Left ventricle myocardium inferior (tissue), 1 donor: ENCODE measurements around the gene BCAS3. TPM values are rescaled to one million over a fixed set of nuclear protein-coding genes. Genes with fewer than 3 reads are reported as not detected.

ENCODE experiments used
- DNase-seq: peaks from one replicate; pipeline ENCODE4 v3.0.0-alpha.2; 2020
- H3K27ac ChIP-seq: fragments of 200-600 bp; replicated peaks from 2 replicates; pipeline ENCODE4 v1.8.0; 2021
- H3K27me3 ChIP-seq: fragments of 200-600 bp; 2 replicates; pipeline ENCODE4 v1.8.0; 2021; ENCODE audit warnings: low read depth
- H3K36me3 ChIP-seq: fragments of 200-600 bp; 2 replicates; pipeline ENCODE4 v1.8.0; 2021
- H3K4me1 ChIP-seq: fragments of 200-600 bp; 2 replicates; pipeline ENCODE4 v1.8.0; 2021
- H3K4me3 ChIP-seq: fragments of 200-600 bp; 2 replicates; pipeline ENCODE4 v1.8.0; 2021; ENCODE audit warnings: mild to moderate bottlenecking, moderate library complexity
- H3K9me3 ChIP-seq: fragments of 200-600 bp; replicated peaks from 2 replicates; pipeline ENCODE4 v1.8.0; 2021
- CTCF ChIP-seq: fragments of 200-600 bp; IDR thresholded peaks from 2 replicates; pipeline ENCODE4 v1.8.0; 2021; ENCODE audit warnings: antibody characterized with exemption, mild to moderate bottlenecking, borderline replicate concordance
- intact Hi-C: fragments of 100-400 bp; cut with micrococcal nuclease; formaldehyde crosslinking; loops from one replicate; pipeline ENCODE4 v1.11.0; 2022
- total RNA-seq: library from RNA; stranded (reverse); fragmentation: NEBNext Ultra II Directional; extraction: Animal tissue kit (Norgen Biotek cat#: 25700); gene quantifications from one replicate; pipeline ENCODE4 v1.2.1, GENCODE V29; 2021
- donor health status: DM: no; HTN: yes; CAD: no; lungs with severe emphysema.

BCAS3 gene
- total RNA-seq, 1 donor from 2014 or later, result 16.5 TPM

GRCh38 chr17:61225178-61225882 lies 547.7 kb downstream of the BCAS3 start:
- DNase-seq, result no peak
- Histone ChIP-seq H3K27me3 (no peaks in the 10 kb centered on the region), H3K36me3 (no peaks in the 10 kb centered on the region), H3K9me3 (no peaks in the 10 kb centered on the region), H3K4me3 (no peak overlapping the region), H3K27ac (no peak overlapping the region), H3K4me1 (no peaks in the 10 kb centered on the region)
- intact Hi-C loops, result no loop called here
- no peak for TF ChIP-seq CTCF

- DNase-seq, result no peak
- no peak for TF ChIP-seq CTCF
- Histone ChIP-seq H3K4me1 (peaks cover 7% of the 10 kb centered on the region), H3K9me3 (no peaks in the 10 kb centered on the region), H3K4me3 (no peak overlapping the region), H3K27me3 (no peaks in the 10 kb centered on the region), H3K27ac (no peak overlapping the region), H3K36me3 (no peaks in the 10 kb centered on the region)
- intact Hi-C loops, result no loop called here
These were observed 550.2 kb downstream of the BCAS3 start for GRCh38 chr17:61227866-61228265.

GRCh38 chr17:61230461-61230860 lies 552.8 kb downstream of the BCAS3 start:
- Histone ChIP-seq H3K36me3 (no peaks in the 10 kb centered on the region), H3K27ac (no peak overlapping the region), H3K4me1 (peaks cover 23% of the 10 kb centered on the region), H3K27me3 (no peaks in the 10 kb centered on the region), H3K4me3 (no peak overlapping the region), H3K9me3 (no peaks in the 10 kb centered on the region)
- no peak for TF ChIP-seq CTCF
- no peak for DNase-seq
- intact Hi-C loops, result no loop called here

GRCh38 chr17:61230972-61231820 lies 553.5 kb downstream of the BCAS3 start:
- DNase-seq, result no peak

GRCh38 chr17:61232871-61233270 lies 555.2 kb downstream of the BCAS3 start:
- Histone ChIP-seq H3K27ac (peak overlapping the region; percentile 30), H3K4me1 (peaks cover 31% of the 10 kb centered on the region)

More at GRCh38 chr17:61230972-61231820, 553.5 kb downstream of the BCAS3 start:
- Histone ChIP-seq H3K36me3 (no peaks in the 10 kb centered on the region), H3K4me1 (peaks cover 30% of the 10 kb centered on the region), H3K27ac (no peak overlapping the region), H3K27me3 (no peaks in the 10 kb centered on the region), H3K4me3 (no peak overlapping the region), H3K9me3 (no peaks in the 10 kb centered on the region)
- intact Hi-C loops, result no loop called here
- TF ChIP-seq CTCF, result no peak

More at GRCh38 chr17:61232871-61233270, 555.2 kb downstream of the BCAS3 start:
- H3K36me3 ChIP-seq, result no peaks in the 10 kb centered on the region
- no peak for DNase-seq
- H3K4me3 ChIP-seq, result no peak overlapping the region
- no peaks in the 10 kb centered on the region for H3K27me3 ChIP-seq
- intact Hi-C loops, result no loop called here
- TF ChIP-seq CTCF, result no peak
- no peaks in the 10 kb centered on the region for H3K9me3 ChIP-seq
